H9 (cell line): Measurements from ENCODE around the gene CTU1. TPM values are rescaled to one million over a fixed set of nuclear protein-coding genes. Genes with fewer than 3 reads are reported as not detected.

Source experiments
- DNase-seq: peaks from one replicate; pipeline ENCODE4 v3.0.0-alpha.2; 2017
- H2AFZ ChIP-seq: one replicate; pipeline ENCODE4 v1.6.1; 2013; ENCODE audit warnings: mild to moderate bottlenecking, low read length, control low read depth, moderate library complexity
- H2AK5ac ChIP-seq: 2 replicates; pipeline ENCODE4 v1.6.1; 2013; ENCODE audit warnings: low read length, control low read depth, mixed read lengths; ENCODE audit not compliant: insufficient read length
- H2BK120ac ChIP-seq: one replicate; pipeline ENCODE4 v1.6.1; 2013; ENCODE audit warnings: low read depth, mild to moderate bottlenecking, low read length, control low read depth, inconsistent platforms; ENCODE audit not compliant: poor library complexity, severe bottlenecking
- H2BK12ac ChIP-seq: 2 replicates; pipeline ENCODE4 v1.6.1; 2013; ENCODE audit warnings: low read length, control low read depth, mixed read lengths, low read depth; ENCODE audit not compliant: insufficient read length
- H2BK15ac ChIP-seq: 2 replicates; pipeline ENCODE4 v1.6.1; 2013; ENCODE audit warnings: low read depth, low read length, control low read depth
- H2BK20ac ChIP-seq: one replicate; pipeline ENCODE4 v1.6.1; 2013; ENCODE audit warnings: low read depth, mild to moderate bottlenecking, low read length, control low read depth, inconsistent platforms; ENCODE audit not compliant: poor library complexity, severe bottlenecking
- H2BK5ac ChIP-seq: 2 replicates; pipeline ENCODE4 v1.6.1; 2013; ENCODE audit warnings: low read length, control low read depth, mixed read lengths; ENCODE audit not compliant: insufficient read length
- H3K14ac ChIP-seq: 2 replicates; pipeline ENCODE4 v1.6.1; 2013; ENCODE audit warnings: low read length, control low read depth; ENCODE audit not compliant: insufficient read depth
- H3K18ac ChIP-seq: 2 replicates; pipeline ENCODE4 v1.6.1; 2013; ENCODE audit warnings: low read depth, mild to moderate bottlenecking, mixed read lengths, low read length, control low read depth; ENCODE audit not compliant: insufficient read length
- H3K23ac ChIP-seq: 2 replicates; pipeline ENCODE4 v1.6.1; 2013; ENCODE audit warnings: low read length, control low read depth, mixed read lengths, low read depth; ENCODE audit not compliant: insufficient read length
- H3K23me2 ChIP-seq: 2 replicates; pipeline ENCODE4 v1.6.1; 2013; ENCODE audit warnings: low read depth, mild to moderate bottlenecking, mixed read lengths, low read length, control low read depth; ENCODE audit not compliant: insufficient read length, poor library complexity, severe bottlenecking
- H3K27ac ChIP-seq: 2 replicates; pipeline ENCODE4 v1.5.1; 2013; ENCODE audit warnings: low read length, control low read depth, mixed read lengths, low read depth; ENCODE audit not compliant: insufficient read length
- H3K27me3 ChIP-seq: 2 replicates; pipeline ENCODE4 v1.6.1; 2013; ENCODE audit warnings: low read length, control low read depth, inconsistent platforms; ENCODE audit not compliant: insufficient read depth
- H3K4ac ChIP-seq: 2 replicates; pipeline ENCODE4 v1.6.1; 2013; ENCODE audit warnings: low read depth, mild to moderate bottlenecking, control low read depth, inconsistent platforms, low read length, moderate library complexity
- H3K4me1 ChIP-seq: 2 replicates; pipeline ENCODE4 v1.6.1; 2013; ENCODE audit warnings: low read length, control low read depth, inconsistent platforms; ENCODE audit not compliant: insufficient read depth
- H3K4me2 ChIP-seq: 2 replicates; pipeline ENCODE4 v1.6.1; 2013; ENCODE audit warnings: low read length, control low read depth, mixed read lengths; ENCODE audit not compliant: insufficient read length, insufficient read depth
- H3K56ac ChIP-seq: 2 replicates; pipeline ENCODE4 v1.6.1; 2013; ENCODE audit warnings: low read depth, mild to moderate bottlenecking, mixed read lengths, low read length, control low read depth; ENCODE audit not compliant: insufficient read length
- H3K79me1 ChIP-seq: 2 replicates; pipeline ENCODE4 v1.6.1; 2013; ENCODE audit warnings: low read depth, mild to moderate bottlenecking, moderate library complexity, low read length, control low read depth, inconsistent platforms; ENCODE audit not compliant: insufficient read depth, poor library complexity, severe bottlenecking
- H3K79me2 ChIP-seq: 2 replicates; pipeline ENCODE4 v1.6.1; 2013; ENCODE audit warnings: low read length, control low read depth, inconsistent platforms; ENCODE audit not compliant: insufficient read depth
- H3K9ac ChIP-seq: 2 replicates; pipeline ENCODE4 v1.6.1; 2013; ENCODE audit warnings: low read length, control low read depth, mixed read lengths; ENCODE audit not compliant: insufficient read length; ENCODE audit errors: extremely low read depth
- H3K9me3 ChIP-seq: one replicate; pipeline ENCODE4 v1.6.1; 2013; ENCODE audit warnings: low read depth, low read length, inconsistent platforms; ENCODE audit not compliant: control insufficient read depth
- H3T11ph ChIP-seq: one replicate; pipeline ENCODE4 v1.6.1; 2013; ENCODE audit warnings: mild to moderate bottlenecking, low read length, control low read depth, inconsistent platforms
- H4K20me1 ChIP-seq: one replicate; pipeline ENCODE4 v1.6.1; 2013; ENCODE audit not compliant: control insufficient read depth, insufficient read length, insufficient read depth
- H4K5ac ChIP-seq: 2 replicates; pipeline ENCODE4 v1.6.1; 2013; ENCODE audit warnings: low read depth, mild to moderate bottlenecking, mixed read lengths, low read length, control low read depth; ENCODE audit not compliant: insufficient read length
- H4K8ac ChIP-seq: replicated peaks from 2 replicates; pipeline ENCODE4 v1.6.1; 2013; ENCODE audit warnings: low read length, control low read depth, mixed read lengths, low read depth; ENCODE audit not compliant: insufficient read length
- H4K91ac ChIP-seq: 2 replicates; pipeline ENCODE4 v1.6.1; 2013; ENCODE audit warnings: low read depth, mild to moderate bottlenecking, moderate library complexity, mixed read lengths, low read length, control low read depth; ENCODE audit not compliant: insufficient read length
- H3K27ac Mint-ChIP-seq, 3 experiments: 2 replicates in 2 of 3; 3 replicates in 1 of 3; pipeline ENCODE4 v1.8.0; 2020 to 2021; ENCODE audit warnings: mixed read lengths in 3 of 3, mild to moderate bottlenecking in 1 of 3, moderate library complexity in 1 of 3
- H3K27me3 Mint-ChIP-seq: 2 replicates; pipeline ENCODE4 v1.8.0; 2021; ENCODE audit warnings: low read depth, mild to moderate bottlenecking, moderate library complexity, mixed read lengths
- H3K36me3 Mint-ChIP-seq, 3 experiments: 2 replicates in 2 of 3; 3 replicates in 1 of 3; pipeline ENCODE4 v1.8.0; 2020 to 2021; ENCODE audit warnings: low read depth in 3 of 3, mixed read lengths in 3 of 3; ENCODE audit not compliant: insufficient read depth in 1 of 3
- H3K4me1 Mint-ChIP-seq, 2 experiments: 2 replicates each; pipeline ENCODE4 v1.8.0; 2020; ENCODE audit warnings: mixed read lengths in 2 of 2
- H3K4me3 Mint-ChIP-seq, 2 experiments: 2 replicates in 1 of 2; 3 replicates in 1 of 2; pipeline ENCODE4 v1.8.0; 2020 to 2021; ENCODE audit warnings: mild to moderate bottlenecking in 2 of 2, mixed read lengths in 2 of 2, moderate library complexity in 1 of 2
- H3K9me3 Mint-ChIP-seq, 2 experiments: 2 replicates in 1 of 2; 3 replicates in 1 of 2; pipeline ENCODE4 v1.8.0; 2020; ENCODE audit warnings: mild to moderate bottlenecking in 2 of 2, mixed read lengths in 2 of 2, moderate library complexity in 1 of 2
- WGBS: extraction: QIAGEN DNeasy Blood & Tissue Kit; methylation state at CpG from one replicate; pipeline ENCODE4 v1.1.7; 2013; ENCODE audit warnings: missing lambda C conversion rate, low lambda C conversion rate, mixed read lengths; ENCODE audit not compliant: insufficient read length; ENCODE audit errors: extremely low coverage; 5-methylcytosine and 5-hydroxymethylcytosine counted together
- total RNA-seq: library from RNA; stranded (reverse); gene quantifications from 2 replicates; pipeline ENCODE4 v1.2.1, GENCODE V29; 2021
- TF ChIP-seq, protein P1 (sequence below): fragments of 200-600 bp; sonication (generic); conservative IDR thresholded peaks from 3 replicates; pipeline ENCODE4 v1.8.0; 2021; ENCODE audit warnings: antibody characterized with exemption, mild to moderate bottlenecking

The CTU1 gene
- total RNA-seq, 1 experiment from 2014 or later: 8.8 TPM

DNA sequence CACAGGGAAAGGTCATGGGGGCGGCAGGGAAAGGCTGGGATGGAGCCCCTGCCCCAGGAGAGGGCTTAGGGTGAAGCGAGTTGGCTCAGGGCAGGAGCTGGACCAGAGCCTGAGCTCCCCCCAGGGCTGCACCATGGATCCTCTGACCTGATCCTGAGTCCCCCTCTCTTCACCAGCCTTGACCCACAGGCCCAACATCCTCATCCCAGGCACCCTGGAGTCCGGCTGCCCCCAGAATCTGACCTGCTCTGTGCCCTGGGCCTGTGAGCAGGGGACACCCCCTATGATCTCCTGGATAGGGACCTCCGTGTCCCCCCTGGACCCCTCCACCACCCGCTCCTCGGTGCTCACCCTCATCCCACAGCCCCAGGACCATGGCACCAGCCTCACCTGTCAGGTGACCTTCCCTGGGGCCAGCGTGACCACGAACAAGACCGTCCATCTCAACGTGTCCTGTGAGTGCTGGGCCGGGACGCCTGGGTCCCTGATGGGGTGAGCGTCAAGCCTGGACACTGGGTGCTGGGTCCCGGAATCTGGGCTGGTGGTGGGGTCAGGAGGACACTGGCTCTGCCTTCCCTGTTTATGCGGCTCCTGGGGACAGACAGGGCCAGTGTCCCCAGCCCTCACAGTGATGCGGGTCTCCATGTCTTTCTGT is 17.3 kb upstream of the CTU1 start:
- Histone ChIP-seq H3K9me3 (no peaks in the 10 kb centered on the region), H3K4me1 (no peaks in the 10 kb centered on the region), H3K79me1 (no peaks in the 10 kb centered on the region), H4K5ac (no peak overlapping the region), H3K23ac (no peak overlapping the region), H2BK120ac (no peak overlapping the region), H3T11ph (no peak overlapping the region), H2BK15ac (no peak overlapping the region), H3K4me2 (no peak overlapping the region), H3K9ac (no peak overlapping the region), H3K79me2 (no peaks in the 10 kb centered on the region), H2AK5ac (no peak overlapping the region), H2BK5ac (no peak overlapping the region), H2AFZ (no peak overlapping the region), H4K20me1 (no peaks in the 10 kb centered on the region), H2BK12ac (no peak overlapping the region), H3K23me2 (no peaks in the 10 kb centered on the region), H4K91ac (no peak overlapping the region), H3K27me3 (no peaks in the 10 kb centered on the region), H4K8ac (no peak overlapping the region), H3K4ac (no peak overlapping the region), H3K27ac (no peak overlapping the region), H3K56ac (no peak overlapping the region), H3K18ac (no peak overlapping the region), H3K14ac (no peak overlapping the region), H2BK20ac (no peak overlapping the region)
- no peaks in the 10 kb centered on the region for H3K36me3 Mint-ChIP-seq
- H3K9me3 Mint-ChIP-seq: no peaks in the 10 kb centered on the region
- no peak overlapping the region for H3K4me3 Mint-ChIP-seq
- peaks cover 0 to 3% of the 10 kb centered on the region in 2 experiments; a peak in 1 of 4 replicates for H3K4me1 Mint-ChIP-seq
- TF ChIP-seq, protein P1, sequence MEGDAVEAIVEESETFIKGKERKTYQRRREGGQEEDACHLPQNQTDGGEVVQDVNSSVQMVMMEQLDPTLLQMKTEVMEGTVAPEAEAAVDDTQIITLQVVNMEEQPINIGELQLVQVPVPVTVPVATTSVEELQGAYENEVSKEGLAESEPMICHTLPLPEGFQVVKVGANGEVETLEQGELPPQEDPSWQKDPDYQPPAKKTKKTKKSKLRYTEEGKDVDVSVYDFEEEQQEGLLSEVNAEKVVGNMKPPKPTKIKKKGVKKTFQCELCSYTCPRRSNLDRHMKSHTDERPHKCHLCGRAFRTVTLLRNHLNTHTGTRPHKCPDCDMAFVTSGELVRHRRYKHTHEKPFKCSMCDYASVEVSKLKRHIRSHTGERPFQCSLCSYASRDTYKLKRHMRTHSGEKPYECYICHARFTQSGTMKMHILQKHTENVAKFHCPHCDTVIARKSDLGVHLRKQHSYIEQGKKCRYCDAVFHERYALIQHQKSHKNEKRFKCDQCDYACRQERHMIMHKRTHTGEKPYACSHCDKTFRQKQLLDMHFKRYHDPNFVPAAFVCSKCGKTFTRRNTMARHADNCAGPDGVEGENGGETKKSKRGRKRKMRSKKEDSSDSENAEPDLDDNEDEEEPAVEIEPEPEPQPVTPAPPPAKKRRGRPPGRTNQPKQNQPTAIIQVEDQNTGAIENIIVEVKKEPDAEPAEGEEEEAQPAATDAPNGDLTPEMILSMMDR: no peak
- H3K27ac Mint-ChIP-seq: no peak overlapping the region
- no CpG with 5 or more reads among the region's 16 CpGs for WGBS
- no peak for DNase-seq
- peaks cover 26% of the 10 kb centered on the region for H3K27me3 Mint-ChIP-seq
